Breast epithelium (tissue), 4 donors: ENCODE results near the gene NPHP3. TPM values are rescaled to one million over a fixed set of nuclear protein-coding genes. Genes with fewer than 3 reads are reported as not detected.
A peak's percentile ranks its signal among the peaks of the same experiment; 100 is the strongest.

Experiments used
- DNase-seq, 2 donors: peaks; one replicate each; pipeline ENCODE4 v3.0.0-alpha.2; 2019; ENCODE audit warnings: low spot score in 2 of 2
- H3K27ac ChIP-seq, 2 donors: fragments of 200-600 bp; sonication (generic) in 1 of 2; one replicate each; pipeline ENCODE4 v1.5.1; 2016 to 2019; ENCODE audit warnings: mild to moderate bottlenecking in 1 of 2
- H3K27me3 ChIP-seq, 2 donors: fragments of 200-600 bp; sonication (generic) in 1 of 2; one replicate each; pipeline versions ENCODE4 v1.5.1 to v1.6.0; 2017 to 2019; ENCODE audit warnings: control low read depth in 1 of 2, mild to moderate bottlenecking in 1 of 2
- H3K36me3 ChIP-seq: fragments of 200-600 bp; one replicate; pipeline ENCODE4 v1.5.1; 2019
- H3K4me1 ChIP-seq, 2 donors: fragments of 200-600 bp; sonication (generic); one replicate each; pipeline ENCODE4 v1.5.1; 2016 to 2019; ENCODE audit warnings: control low read depth in 1 of 2
- H3K4me3 ChIP-seq, 3 donors: fragments of 200-600 bp; sonication (generic); 1 replicate in 2 of 3; 2 replicates in 1 of 3; pipeline ENCODE4 v1.5.1; 2016 to 2019; ENCODE audit warnings: mild to moderate bottlenecking in 3 of 3, moderate library complexity in 2 of 3
- H3K9me3 ChIP-seq, 2 donors: fragments of 200-600 bp; sonication (generic) in 1 of 2; one replicate each; pipeline ENCODE4 v1.5.1; 2016 to 2019; ENCODE audit warnings: control low read depth in 1 of 2
- POLR2A ChIP-seq: fragments of 450-650 bp; IDR thresholded peaks from one replicate; pipeline ENCODE4 v1.6.1; 2016; ENCODE audit warnings: antibody characterized with exemption, mild to moderate bottlenecking, moderate library complexity
- POLR2AphosphoS5 ChIP-seq, 3 donors: sonication (generic); formaldehyde crosslinking; IDR thresholded peaks; one replicate each; pipeline ENCODE4 v1.6.1; 2017; ENCODE audit warnings: antibody characterized with exemption in 3 of 3
- intact Hi-C: fragments of 100-400 bp; cut with DNase I; formaldehyde crosslinking; loops from one replicate; pipeline ENCODE4 v1.15.1; 2023; ENCODE audit warnings: low total_unique reads
- total RNA-seq, 3 donors: library from RNA; depleted of rRNA; stranded (reverse); fragments of >200 nt; gene quantifications; one replicate each; pipeline ENCODE4 v1.1.0, GENCODE V29; 2016
- TF ChIP-seq, protein P1 (sequence below), 3 donors: fragments of 450-650 bp; IDR thresholded peaks; one replicate each; pipeline ENCODE4 v1.5.1; 2016 to 2017; ENCODE audit warnings: antibody characterized with exemption in 3 of 3, mild to moderate bottlenecking in 3 of 3, moderate library complexity in 3 of 3

NPHP3 gene, protein sequence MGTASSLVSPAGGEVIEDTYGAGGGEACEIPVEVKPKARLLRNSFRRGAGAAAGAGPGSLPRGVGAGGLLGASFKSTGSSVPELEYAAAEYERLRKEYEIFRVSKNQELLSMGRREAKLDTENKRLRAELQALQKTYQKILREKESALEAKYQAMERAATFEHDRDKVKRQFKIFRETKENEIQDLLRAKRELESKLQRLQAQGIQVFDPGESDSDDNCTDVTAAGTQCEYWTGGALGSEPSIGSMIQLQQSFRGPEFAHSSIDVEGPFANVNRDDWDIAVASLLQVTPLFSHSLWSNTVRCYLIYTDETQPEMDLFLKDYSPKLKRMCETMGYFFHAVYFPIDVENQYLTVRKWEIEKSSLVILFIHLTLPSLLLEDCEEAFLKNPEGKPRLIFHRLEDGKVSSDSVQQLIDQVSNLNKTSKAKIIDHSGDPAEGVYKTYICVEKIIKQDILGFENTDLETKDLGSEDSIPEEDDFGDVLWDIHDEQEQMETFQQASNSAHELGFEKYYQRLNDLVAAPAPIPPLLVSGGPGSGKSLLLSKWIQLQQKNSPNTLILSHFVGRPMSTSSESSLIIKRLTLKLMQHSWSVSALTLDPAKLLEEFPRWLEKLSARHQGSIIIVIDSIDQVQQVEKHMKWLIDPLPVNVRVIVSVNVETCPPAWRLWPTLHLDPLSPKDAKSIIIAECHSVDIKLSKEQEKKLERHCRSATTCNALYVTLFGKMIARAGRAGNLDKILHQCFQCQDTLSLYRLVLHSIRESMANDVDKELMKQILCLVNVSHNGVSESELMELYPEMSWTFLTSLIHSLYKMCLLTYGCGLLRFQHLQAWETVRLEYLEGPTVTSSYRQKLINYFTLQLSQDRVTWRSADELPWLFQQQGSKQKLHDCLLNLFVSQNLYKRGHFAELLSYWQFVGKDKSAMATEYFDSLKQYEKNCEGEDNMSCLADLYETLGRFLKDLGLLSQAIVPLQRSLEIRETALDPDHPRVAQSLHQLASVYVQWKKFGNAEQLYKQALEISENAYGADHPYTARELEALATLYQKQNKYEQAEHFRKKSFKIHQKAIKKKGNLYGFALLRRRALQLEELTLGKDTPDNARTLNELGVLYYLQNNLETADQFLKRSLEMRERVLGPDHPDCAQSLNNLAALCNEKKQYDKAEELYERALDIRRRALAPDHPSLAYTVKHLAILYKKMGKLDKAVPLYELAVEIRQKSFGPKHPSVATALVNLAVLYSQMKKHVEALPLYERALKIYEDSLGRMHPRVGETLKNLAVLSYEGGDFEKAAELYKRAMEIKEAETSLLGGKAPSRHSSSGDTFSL (N-terminal part only)
- total RNA-seq: 10 to 100 TPM; 53.0 to 98.2 (median 54.7) TPM

DNA sequence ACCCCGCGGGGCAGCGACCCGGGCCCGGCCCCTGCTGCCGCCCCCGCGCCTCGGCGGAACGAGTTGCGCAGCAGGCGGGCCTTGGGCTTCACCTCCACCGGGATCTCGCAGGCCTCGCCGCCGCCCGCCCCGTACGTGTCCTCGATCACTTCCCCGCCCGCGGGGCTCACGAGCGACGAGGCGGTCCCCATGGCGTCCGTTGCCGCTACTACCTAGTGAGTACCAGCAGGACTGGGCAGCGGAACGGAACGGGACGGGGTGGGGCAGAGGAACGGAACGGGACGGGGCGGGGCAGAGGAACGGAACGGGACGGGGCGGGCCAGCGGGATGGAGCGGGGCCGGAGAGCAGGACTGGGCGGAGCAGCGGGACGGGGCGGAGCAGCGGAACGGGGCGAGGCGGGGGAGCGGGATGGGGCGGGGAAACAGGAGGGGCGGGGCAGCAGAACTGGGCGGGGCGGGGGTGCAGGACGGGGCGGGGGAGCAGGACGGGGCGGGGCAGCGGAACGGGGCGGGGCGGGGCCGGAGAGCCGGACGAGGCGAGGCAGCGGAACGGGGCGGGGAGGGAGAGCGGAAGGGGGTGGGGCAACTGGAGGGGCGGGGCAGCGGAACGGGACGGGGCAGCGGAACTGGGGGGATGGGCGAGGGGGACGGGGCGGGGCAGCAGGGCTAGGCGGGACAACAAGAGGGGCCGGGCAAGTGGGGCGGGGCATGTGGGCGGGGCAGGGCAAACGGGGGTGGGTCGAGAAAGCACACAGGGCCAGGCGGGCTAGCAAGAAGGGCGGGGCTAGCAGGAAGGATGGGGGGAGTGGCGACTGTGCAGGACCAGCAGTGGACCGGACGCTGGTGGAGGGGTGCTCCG is at the start of gene NPHP3:
TSS of gene NPHP3 (minus strand) at position 245 of the 859 bp plus-strand sequence. CDS start at position 191, 54 bp downstream.
- Histone ChIP-seq H3K27me3 (no peaks in the 10 kb centered on the region), H3K4me3 (peak within 1 kb of the TSS; percentile 80 to 98 (median 92))
- intact Hi-C loops: no loop called here

DNA sequence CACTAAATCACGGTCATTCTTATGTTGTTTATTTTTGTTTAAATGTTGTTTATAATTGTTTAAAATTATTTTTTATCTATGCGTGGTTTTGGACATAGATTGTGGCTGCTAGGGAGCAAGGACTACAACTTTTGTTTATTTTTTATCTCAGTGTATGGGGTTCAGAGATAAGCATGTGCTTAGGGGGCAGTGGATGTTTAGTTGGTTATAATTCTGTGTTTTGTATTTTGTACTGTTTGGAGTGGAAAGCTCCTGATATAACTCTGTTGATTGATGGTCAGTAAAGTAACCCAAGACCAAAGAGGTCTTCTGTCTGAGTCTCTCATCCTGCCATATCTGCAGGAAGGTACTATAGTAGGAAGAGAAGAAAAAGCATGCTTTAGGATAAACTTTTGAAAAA is 36.5 kb upstream of the NPHP3 start:
- Histone ChIP-seq H3K27me3 (no peaks in the 10 kb centered on the region), H3K9me3 (no peaks in the 10 kb centered on the region), H3K36me3 (no peaks in the 10 kb centered on the region), H3K4me3 (no peak overlapping the region), H3K27ac (no peak overlapping the region), H3K4me1 (no peaks in the 10 kb centered on the region)
- intact Hi-C loops: no loop called here
- no peak for DNase-seq
- TF ChIP-seq, protein P1, sequence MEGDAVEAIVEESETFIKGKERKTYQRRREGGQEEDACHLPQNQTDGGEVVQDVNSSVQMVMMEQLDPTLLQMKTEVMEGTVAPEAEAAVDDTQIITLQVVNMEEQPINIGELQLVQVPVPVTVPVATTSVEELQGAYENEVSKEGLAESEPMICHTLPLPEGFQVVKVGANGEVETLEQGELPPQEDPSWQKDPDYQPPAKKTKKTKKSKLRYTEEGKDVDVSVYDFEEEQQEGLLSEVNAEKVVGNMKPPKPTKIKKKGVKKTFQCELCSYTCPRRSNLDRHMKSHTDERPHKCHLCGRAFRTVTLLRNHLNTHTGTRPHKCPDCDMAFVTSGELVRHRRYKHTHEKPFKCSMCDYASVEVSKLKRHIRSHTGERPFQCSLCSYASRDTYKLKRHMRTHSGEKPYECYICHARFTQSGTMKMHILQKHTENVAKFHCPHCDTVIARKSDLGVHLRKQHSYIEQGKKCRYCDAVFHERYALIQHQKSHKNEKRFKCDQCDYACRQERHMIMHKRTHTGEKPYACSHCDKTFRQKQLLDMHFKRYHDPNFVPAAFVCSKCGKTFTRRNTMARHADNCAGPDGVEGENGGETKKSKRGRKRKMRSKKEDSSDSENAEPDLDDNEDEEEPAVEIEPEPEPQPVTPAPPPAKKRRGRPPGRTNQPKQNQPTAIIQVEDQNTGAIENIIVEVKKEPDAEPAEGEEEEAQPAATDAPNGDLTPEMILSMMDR (IDR thresholded peaks at IDR 0.05): no peak

More for the DNA sequence above, at the start of gene NPHP3:
- Histone ChIP-seq H3K36me3 (no peaks in the 10 kb centered on the region), H3K9me3 (no peaks in the 10 kb centered on the region), H3K4me1 (no peaks in the 10 kb centered on the region), H3K27ac (peak within 1 kb of the TSS; percentile 98)
- DNase-seq: peak; percentile 95 to 99
- TF ChIP-seq POLR2A: peak; percentile 63
- TF ChIP-seq, protein P1 (IDR thresholded peaks at IDR 0.05): peak in 1 of 3 donors; percentile 37
- peak; percentile 87 to 90 (median 88) for TF ChIP-seq POLR2AphosphoS5 (IDR thresholded peaks at IDR 0.05)

DNA sequence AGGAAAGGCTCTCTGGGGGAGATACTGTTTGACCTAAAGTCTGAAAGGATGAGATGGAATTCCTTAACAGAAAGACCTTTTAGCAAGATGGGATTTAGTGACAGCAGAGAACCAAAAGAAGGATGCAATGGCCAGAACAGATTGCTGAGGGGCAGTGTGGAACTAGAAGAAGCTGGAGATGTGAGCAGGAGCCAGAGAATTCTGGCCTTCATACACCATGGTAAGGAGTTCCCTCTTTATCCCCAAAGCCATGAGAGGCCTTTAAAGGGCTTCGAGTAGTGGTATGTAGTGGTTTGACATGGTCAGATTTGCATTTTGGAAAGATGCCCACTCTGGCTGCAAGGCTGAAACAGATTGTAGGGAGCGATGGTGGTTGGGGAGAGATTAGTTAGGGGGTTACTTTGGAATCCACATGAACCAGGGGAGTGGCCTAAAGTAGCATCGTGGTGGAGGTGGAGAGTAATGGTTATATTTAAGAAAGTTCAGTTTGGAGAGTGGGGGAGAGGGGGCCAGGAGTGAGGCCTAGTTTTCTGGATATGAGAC is 34.0 kb upstream of the NPHP3 start:
- Histone ChIP-seq H3K9me3 (no peaks in the 10 kb centered on the region), H3K36me3 (no peaks in the 10 kb centered on the region), H3K27ac (no peak overlapping the region), H3K27me3 (no peaks in the 10 kb centered on the region), H3K4me1 (no peaks in the 10 kb centered on the region), H3K4me3 (no peak overlapping the region)
- intact Hi-C loops: no loop called here
- no peak for DNase-seq
- TF ChIP-seq POLR2A (no peak), POLR2AphosphoS5 (IDR thresholded peaks at IDR 0.05) (no peak)
- TF ChIP-seq, protein P1 (IDR thresholded peaks at IDR 0.05): no peak

DNA sequence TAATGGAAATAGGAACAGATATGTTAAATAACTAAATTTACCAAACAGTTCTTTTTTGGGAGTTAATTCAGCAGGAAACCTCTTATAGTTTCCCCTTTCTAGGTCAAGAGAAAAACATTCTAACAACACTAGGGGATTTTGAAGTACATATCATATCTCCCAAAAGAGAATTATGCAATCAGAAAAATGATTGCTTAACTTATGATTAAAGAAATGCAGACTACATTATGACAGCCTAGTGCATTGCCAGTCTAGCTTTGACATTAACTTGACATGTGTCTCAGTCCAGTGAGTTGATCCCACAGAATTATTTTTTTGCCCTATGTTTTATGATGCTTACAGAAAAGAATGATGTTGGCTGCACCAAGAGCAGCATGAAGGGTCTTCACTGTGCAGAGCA is 31.7 kb upstream of the NPHP3 start:
- H3K4me3 ChIP-seq: no peak overlapping the region
- H3K9me3 ChIP-seq: no peaks in the 10 kb centered on the region
- H3K4me1 ChIP-seq: no peaks in the 10 kb centered on the region
- H3K27me3 ChIP-seq: no peaks in the 10 kb centered on the region
- no peak for DNase-seq
- H3K36me3 ChIP-seq: no peaks in the 10 kb centered on the region
- intact Hi-C loops: no loop called here
- H3K27ac ChIP-seq: no peak overlapping the region
- TF ChIP-seq, protein P1 (IDR thresholded peaks at IDR 0.05): no peak
- no peak for TF ChIP-seq POLR2A
- TF ChIP-seq POLR2AphosphoS5 (IDR thresholded peaks at IDR 0.05): no peak
